HG03175 (cell line): ENCODE data around the gene MCCC1.
"Not testable (repeated sequence)": the region's sequence is repeated elsewhere in the genome, so short reads cannot be mapped to it uniquely, and the experiment has no call there.

Source experiments
- ATAC-seq: cut with Tn5 transposase; IDR thresholded peaks from one replicate; pipeline ENCODE4 v1.9.1; 2021; ENCODE audit warnings: mild to moderate bottlenecking, moderate library complexity; ENCODE audit not compliant: unreplicated experiment

Gene MCCC1

GRCh38 chr3:182993486-182994201 is 105.7 kb downstream of the MCCC1 start:
- not testable (repeated sequence) for ATAC-seq

GRCh38 chr3:182989566-182989965 is 109.7 kb downstream of the MCCC1 start:
- no peak for ATAC-seq

- ATAC-seq: no peak
Measured at GRCh38 chr3:182986021-182986420, 113.3 kb downstream of the MCCC1 start.

DNA sequence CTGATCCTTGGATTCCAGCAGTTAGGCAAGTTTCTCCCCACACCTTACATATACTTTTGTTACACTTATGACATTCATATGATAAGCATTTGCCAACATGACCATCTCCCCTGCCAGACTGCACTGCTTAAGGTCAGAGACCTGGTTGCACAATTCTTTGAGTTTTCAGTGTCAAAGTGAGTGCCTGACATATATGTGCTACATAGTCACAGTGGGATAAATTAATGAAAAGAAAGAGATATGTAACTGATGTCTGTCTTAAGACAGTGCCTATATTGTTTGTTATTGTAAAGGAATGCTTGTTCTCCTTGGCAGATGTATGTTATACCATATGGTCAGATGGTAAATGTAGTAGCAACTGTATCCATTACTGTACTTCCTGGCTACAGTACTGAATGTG is 115.4 kb downstream of the MCCC1 start:
- ATAC-seq: no peak

DNA sequence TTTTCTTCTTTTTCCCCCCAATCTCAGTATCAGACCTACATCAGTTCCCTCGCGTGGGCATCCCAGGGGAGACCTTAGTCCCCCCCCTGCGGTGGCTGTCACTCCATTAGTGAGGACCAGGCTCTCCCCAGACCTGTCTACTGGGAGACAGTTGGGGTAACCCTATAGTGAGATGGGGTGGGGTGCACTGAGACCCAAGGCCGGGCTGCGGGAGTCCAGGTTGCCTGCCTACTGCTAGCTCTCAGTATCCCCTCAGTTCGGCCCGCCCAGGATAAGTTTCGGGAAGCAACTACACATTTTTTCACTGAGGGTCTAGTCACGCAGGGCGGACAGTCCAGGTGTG is 118.3 kb downstream of the MCCC1 start:
- no peak for ATAC-seq

DNA sequence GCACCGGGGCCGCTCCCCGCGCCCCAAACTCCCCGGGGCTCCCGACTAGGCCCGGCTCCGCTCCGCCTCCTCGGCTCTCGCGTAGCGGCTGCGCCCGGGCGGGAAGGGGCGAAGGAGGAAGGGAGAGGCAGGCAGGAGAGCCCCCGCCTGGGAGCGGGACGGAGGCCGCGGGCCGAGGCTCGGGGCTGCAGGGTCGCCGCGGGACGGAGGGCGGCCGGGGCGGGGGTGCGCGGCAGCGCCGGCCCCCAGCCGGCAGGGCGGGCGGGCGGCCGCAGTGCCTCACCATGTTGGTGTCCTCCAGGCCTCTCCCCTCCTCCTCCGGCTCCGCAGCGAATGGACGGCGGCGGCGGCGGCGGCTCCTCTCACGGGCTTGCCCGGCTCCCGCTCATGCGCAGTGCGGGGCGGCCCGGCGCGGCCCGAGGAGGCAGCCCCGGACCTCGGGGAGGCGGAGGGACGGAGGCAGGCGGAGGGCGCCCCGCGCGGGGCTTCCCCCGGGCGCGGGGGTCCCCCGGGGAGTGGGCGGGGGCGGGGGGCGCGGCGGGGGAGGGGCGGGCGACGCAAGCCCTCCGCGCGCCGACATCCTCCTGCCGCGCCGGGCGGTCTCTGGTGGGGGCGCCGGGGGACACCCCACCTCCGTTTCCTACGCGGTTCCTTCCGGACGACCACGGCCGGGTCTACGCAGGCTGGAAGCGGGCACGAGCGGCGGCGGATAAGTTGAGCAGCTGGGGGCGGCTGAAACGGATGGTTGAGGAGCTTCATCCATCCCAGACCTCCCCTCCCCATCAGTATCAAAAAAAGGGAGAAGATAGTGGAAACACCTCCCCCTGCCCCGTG is 118.9 kb downstream of the MCCC1 start, which contains the start of gene DCUN1D1:
Gene DCUN1D1, minus strand, starts transcription at position 335 of the 834 bp plus-strand sequence. Its CDS starts 49 bp downstream, at position 286.
- peak; percentile 90 for ATAC-seq

GRCh38 chr3:182979674-182980191 is 119.6 kb downstream of the MCCC1 start:
- peak; percentile 17 for ATAC-seq

GRCh38 chr3:182979103-182979673 is 120.1 kb downstream of the MCCC1 start:
- ATAC-seq: no peak

DNA sequence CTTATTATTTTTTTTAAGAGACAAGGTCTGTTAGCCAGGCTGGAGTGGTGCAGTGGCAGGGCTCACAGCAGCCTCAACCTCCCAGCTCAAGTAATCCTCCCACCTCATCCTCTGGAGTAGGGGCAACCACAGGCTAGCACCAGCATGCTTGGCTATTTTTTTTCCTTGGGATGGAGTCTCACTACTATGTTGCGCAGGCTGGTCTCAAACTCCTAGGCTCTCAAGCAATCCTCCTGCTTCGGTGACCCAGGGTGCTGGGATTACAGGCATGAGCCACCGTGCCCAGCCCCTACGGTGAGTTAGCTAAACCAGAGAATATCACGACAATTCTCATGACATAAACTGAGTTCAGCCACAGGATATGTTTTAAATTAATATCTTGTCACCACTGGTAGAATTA is 120.9 kb downstream of the MCCC1 start:
- no peak for ATAC-seq

- ATAC-seq: no peak
Measured at GRCh38 chr3:182973047-182973446, 126.2 kb downstream of the MCCC1 start.

- no peak for ATAC-seq
Measured at GRCh38 chr3:182972387-182972786, 126.9 kb downstream of the MCCC1 start.

DNA sequence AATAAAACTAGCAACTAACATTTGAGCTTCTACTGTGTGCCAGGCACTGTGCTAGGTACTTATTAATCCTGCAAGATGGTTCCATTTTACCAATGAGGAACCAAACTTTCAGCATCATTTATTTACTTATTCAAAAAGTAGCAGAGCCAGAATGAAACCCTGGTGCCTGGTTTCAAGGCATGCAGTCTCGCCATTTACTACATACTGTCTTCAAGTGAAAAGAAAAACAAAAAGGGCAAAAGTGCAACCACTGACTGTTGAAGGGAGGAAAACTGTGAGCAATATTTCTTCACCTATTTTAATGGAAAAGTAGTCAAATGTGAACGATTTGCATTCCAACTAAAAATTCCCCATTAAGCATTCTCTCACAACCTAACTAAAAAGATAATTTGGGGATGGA is 127.7 kb downstream of the MCCC1 start:
- peak; percentile 51 for ATAC-seq

DNA sequence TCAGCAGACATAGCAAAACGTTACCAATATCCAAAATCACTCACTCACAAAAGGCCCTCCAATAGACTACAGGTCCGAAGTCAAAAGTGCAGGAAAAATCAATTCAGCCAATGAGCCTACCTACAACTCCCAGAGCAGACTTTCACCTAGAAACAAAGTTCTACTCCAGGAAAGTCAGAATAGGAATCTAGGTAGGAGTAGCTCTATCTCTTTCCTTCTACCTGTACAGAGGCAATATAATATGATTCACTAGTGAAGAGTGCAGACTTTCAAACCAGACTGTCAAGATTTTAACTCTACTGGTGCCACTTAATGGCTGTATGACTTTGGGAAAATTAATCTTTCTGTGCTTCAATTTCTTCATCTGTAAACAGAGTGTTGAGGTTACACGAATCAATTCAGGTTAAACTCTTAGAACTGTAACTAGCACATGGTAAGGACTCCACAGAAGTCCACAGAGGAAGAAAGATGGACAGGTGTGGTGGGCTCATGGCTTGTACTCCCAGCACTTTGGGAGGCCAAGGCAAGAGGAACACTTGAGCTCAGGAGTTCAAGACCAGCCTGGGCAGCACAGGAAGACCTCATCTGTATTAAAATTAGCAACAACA is 128.4 kb downstream of the MCCC1 start:
- ATAC-seq: no peak

DNA sequence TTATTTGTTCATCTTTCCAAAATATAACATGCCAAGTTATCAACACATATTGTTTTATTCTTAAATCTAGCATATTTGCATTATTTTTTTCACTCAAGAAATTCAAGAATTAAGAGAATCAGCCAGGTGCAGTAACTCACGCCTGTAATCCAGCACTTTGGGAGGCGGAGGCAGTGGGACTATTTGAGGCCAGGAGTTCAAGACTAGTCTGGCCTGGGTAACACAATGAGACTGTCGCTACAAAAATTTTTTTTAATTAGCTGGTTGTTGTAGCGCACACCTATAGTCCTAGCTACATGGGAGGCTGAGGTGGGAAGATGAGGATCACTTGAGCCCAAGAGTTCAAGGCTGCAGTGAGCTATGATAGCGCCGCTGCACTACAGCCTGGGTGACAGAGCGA is 129.4 kb downstream of the MCCC1 start:
- no peak for ATAC-seq

GRCh38 chr3:182969277-182969676 is 130.0 kb downstream of the MCCC1 start:
- no peak for ATAC-seq

- ATAC-seq: peak; percentile 54
Measured at GRCh38 chr3:182967218-182968204, 131.8 kb downstream of the MCCC1 start.

DNA sequence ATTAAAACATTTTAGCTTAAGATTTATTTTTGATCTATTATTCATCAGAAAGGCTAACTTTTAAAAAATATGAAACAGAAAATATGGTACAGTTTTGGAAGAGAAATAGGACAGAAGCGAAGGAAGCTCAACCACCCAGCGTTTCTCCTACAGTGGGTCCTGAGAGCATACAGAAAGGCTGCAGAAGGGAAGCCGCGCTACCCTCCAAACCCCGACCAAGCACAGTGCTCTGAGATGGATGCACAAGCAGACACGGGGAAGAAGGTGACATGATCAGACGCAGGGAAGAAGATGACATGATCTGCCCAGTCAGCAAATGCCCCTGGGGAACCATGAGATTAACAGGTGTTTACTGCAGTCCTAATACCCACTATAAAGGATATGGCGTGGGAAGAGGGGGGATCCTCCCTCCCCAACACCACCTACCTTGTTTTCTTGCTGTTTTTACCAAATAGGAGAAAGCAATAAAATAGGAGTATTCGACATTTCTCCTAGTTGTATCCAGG is 133.4 kb downstream of the MCCC1 start:
- no peak for ATAC-seq
